ENCODE data around the gene CAPNS1.

CAPNS1 gene

GRCh38 chr19:36196249-36196648 is 56.4 kb downstream of the CAPNS1 start:
- TF ChIP-seq CTCF (IDR thresholded peaks at IDR 0.05; ENCODE audit: control insufficient read depth, insufficient read depth, low read depth, low read length, missing control alignments), result no peak
- H3K4me3 ChIP-seq (ENCODE audit: control insufficient read depth, low read depth, low read length), result no peak overlapping the region
- DNase-seq (ENCODE audit: low read depth), result no peak

- no peak overlapping the region for H3K4me3 ChIP-seq (ENCODE audit: control insufficient read depth, low read depth, low read length)
- no peak for TF ChIP-seq CTCF (IDR thresholded peaks at IDR 0.05; ENCODE audit: control insufficient read depth, insufficient read depth, low read depth, low read length, missing control alignments)
- DNase-seq (ENCODE audit: low read depth), result no peak
Measured at GRCh38 chr19:36198119-36198518, 58.3 kb downstream of the CAPNS1 start.

All from AG09309 (cell line).